Endodermal cell (in vitro differentiated cells): Measurements from ENCODE around the gene PIP4K2C. TPM values are rescaled to one million over a fixed set of nuclear protein-coding genes. Genes with fewer than 3 reads are reported as not detected.

Experiments
- DNase-seq: peaks from one replicate; pipeline ENCODE4 v3.0.0-alpha.2; 2017
- H3K27ac ChIP-seq: 2 replicates; pipeline ENCODE4 v1.5.1; 2013; ENCODE audit warnings: mild to moderate bottlenecking, low read depth, low read length, moderate library complexity
- H3K27me3 ChIP-seq: 2 replicates; pipeline ENCODE4 v1.6.1; 2013; ENCODE audit warnings: mild to moderate bottlenecking, low read length, moderate library complexity; ENCODE audit not compliant: insufficient read depth, control insufficient read depth, poor library complexity, severe bottlenecking
- H3K36me3 ChIP-seq: 2 replicates; pipeline ENCODE4 v1.7.0; 2013; ENCODE audit warnings: mild to moderate bottlenecking, low read length, moderate library complexity; ENCODE audit not compliant: control insufficient read depth, insufficient read depth
- H3K4me1 ChIP-seq: one replicate; pipeline ENCODE4 v1.7.0; 2013; ENCODE audit warnings: low read length; ENCODE audit not compliant: control insufficient read depth, insufficient read depth
- H3K4me3 ChIP-seq: 2 replicates; pipeline ENCODE4 v1.5.1; 2013; ENCODE audit warnings: mild to moderate bottlenecking, low read length, moderate library complexity
- H3K9ac ChIP-seq: 2 replicates; pipeline ENCODE4 v1.6.1; 2013; ENCODE audit warnings: mild to moderate bottlenecking, low read length, moderate library complexity; ENCODE audit not compliant: poor library complexity, severe bottlenecking; ENCODE audit errors: extremely low read depth
- H3K9me3 ChIP-seq: 2 replicates; pipeline ENCODE4 v1.6.1; 2013; ENCODE audit warnings: mild to moderate bottlenecking, low read length, moderate library complexity; ENCODE audit not compliant: control insufficient read depth
- H3K27ac Mint-ChIP-seq: 2 replicates; pipeline ENCODE4 v1.8.0; 2020; ENCODE audit warnings: mixed read lengths
- H3K27me3 Mint-ChIP-seq: 2 replicates; pipeline ENCODE4 v1.8.0; 2021; ENCODE audit warnings: mild to moderate bottlenecking, mixed read lengths; ENCODE audit not compliant: insufficient read depth
- H3K36me3 Mint-ChIP-seq: 2 replicates; pipeline ENCODE4 v1.8.0; 2020; ENCODE audit warnings: low read depth, mixed read lengths
- H3K4me1 Mint-ChIP-seq: 2 replicates; pipeline ENCODE4 v1.8.0; 2020; ENCODE audit warnings: mixed read lengths
- H3K4me3 Mint-ChIP-seq: 2 replicates; pipeline ENCODE4 v1.8.0; 2020; ENCODE audit warnings: mild to moderate bottlenecking, moderate library complexity, mixed read lengths
- H3K9me3 Mint-ChIP-seq: 2 replicates; pipeline ENCODE4 v1.8.0; 2020; ENCODE audit warnings: mild to moderate bottlenecking, mixed read lengths
- WGBS, 2 experiments: methylation state at CpG; one replicate each; pipeline versions ENCODE4 v1.1.5 to v1.1.7; 2013; ENCODE audit warnings: missing lambda C conversion rate in 2 of 2, mixed read lengths in 1 of 2; ENCODE audit not compliant: insufficient coverage in 1 of 2, insufficient read length in 1 of 2; 5-methylcytosine and 5-hydroxymethylcytosine counted together
- total RNA-seq, 2 donors: library from RNA; stranded (reverse); fragmentation: NEBNext Ultra II Directional in 1 of 2; extraction: Animal tissue kit (Norgen Biotek cat#: 25700) in 1 of 2; gene quantifications; 2 replicates in 1 of 2; 3 replicates in 1 of 2; pipeline ENCODE4 v1.2.1, GENCODE V29; 2021
- TF ChIP-seq, protein P1 (sequence below): fragments of 200-600 bp; sonication (generic); conservative IDR thresholded peaks from 2 replicates; pipeline ENCODE4 v1.5.0; 2021; ENCODE audit warnings: antibody characterized with exemption, mild to moderate bottlenecking

PIP4K2C gene
- total RNA-seq, 2 donors from 2014 or later, result 40.9 to 45.5 TPM

- no peak overlapping the region for H3K27ac Mint-ChIP-seq
- H3K9me3 Mint-ChIP-seq, result no peaks in the 10 kb centered on the region
- WGBS, 2 experiments, result 88 to 89% methylated on average over 23 to 29 of the region's 29 CpGs
- no peak overlapping the region for H3K27ac ChIP-seq
- peaks cover 99% of the 10 kb centered on the region for H3K27me3 ChIP-seq
- TF ChIP-seq, protein P1, sequence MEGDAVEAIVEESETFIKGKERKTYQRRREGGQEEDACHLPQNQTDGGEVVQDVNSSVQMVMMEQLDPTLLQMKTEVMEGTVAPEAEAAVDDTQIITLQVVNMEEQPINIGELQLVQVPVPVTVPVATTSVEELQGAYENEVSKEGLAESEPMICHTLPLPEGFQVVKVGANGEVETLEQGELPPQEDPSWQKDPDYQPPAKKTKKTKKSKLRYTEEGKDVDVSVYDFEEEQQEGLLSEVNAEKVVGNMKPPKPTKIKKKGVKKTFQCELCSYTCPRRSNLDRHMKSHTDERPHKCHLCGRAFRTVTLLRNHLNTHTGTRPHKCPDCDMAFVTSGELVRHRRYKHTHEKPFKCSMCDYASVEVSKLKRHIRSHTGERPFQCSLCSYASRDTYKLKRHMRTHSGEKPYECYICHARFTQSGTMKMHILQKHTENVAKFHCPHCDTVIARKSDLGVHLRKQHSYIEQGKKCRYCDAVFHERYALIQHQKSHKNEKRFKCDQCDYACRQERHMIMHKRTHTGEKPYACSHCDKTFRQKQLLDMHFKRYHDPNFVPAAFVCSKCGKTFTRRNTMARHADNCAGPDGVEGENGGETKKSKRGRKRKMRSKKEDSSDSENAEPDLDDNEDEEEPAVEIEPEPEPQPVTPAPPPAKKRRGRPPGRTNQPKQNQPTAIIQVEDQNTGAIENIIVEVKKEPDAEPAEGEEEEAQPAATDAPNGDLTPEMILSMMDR, result no peak
- H3K4me1 ChIP-seq, result no peaks in the 10 kb centered on the region
- peak; percentile 57 for DNase-seq
- H3K4me3 Mint-ChIP-seq, result no peak overlapping the region
- H3K36me3 ChIP-seq, result no peaks in the 10 kb centered on the region
- H3K36me3 Mint-ChIP-seq, result no peaks in the 10 kb centered on the region
- no peak overlapping the region for H3K9ac ChIP-seq
- peaks cover 99% of the 10 kb centered on the region for H3K27me3 Mint-ChIP-seq
- H3K4me3 ChIP-seq, result no peak overlapping the region
- H3K9me3 ChIP-seq, result no peaks in the 10 kb centered on the region
- H3K4me1 Mint-ChIP-seq, result no peaks in the 10 kb centered on the region
These were observed 37.5 kb downstream of the PIP4K2C start for GRCh38 chr12:57628280-57629191.

DNA sequence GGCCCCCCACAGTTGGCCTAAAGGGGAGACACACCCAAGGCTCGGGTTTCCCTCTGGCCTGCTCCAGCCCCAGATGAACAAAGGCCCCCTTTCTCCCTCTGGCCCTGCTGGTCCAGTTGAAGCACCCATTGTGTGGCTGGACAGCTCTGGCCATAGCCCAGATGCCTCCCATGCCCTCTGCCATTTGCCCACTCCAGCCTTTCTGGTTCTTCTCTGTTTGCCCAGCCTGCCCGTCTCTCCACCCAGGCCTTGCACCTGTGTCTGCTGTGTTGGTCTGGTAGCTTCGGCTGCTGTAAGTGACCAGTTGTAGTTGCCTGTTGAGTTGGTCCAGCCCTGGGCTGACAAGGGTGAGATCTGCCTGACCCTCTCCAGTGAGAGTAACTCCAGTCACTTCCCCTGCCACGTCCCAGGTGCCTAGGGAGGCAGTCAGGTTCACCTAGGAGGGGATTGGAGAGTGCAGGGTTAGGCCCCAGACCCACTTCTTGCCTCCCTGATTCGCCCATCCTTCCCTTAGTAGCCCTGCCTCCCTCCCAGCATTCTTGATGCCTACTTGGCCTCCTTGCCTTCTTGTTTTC, 39.0 kb downstream of the PIP4K2C start:
- peak; percentile 50 for DNase-seq
- Mint-ChIP-seq H3K27ac (no peak overlapping the region), H3K4me1 (no peaks in the 10 kb centered on the region)

DNA sequence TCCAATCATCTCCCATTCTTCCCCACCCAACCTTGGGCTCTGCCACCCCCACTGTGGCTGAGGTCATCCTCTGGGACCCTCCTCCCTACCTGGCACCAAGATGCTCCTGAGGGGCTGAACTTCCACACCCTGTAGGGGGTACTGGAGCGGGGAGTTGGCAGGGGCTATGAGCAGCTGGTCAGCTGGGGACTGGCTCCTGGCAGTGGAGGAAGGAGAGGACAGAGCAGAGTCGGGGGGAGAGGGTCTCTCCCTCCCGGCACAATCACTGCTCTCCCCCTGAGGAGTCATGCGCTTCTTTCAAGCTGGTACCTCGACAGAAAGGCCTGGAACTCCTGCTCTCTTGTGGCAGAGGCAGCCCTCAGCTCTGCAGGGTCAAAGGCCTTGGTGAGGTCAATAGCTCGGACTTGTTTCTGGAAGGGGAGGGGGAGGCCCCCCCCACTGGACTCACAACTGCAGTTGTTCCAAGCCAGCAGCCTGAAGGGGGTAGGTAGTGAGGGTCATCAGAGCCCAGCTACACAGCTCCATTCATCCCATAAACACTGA, 40.0 kb downstream of the PIP4K2C start:
- Histone ChIP-seq H3K27ac (no peak overlapping the region), H3K36me3 (no peaks in the 10 kb centered on the region), H3K9me3 (no peaks in the 10 kb centered on the region), H3K4me3 (no peak overlapping the region), H3K27me3 (peaks cover 96% of the 10 kb centered on the region), H3K4me1 (no peaks in the 10 kb centered on the region), H3K9ac (no peak overlapping the region)
- 72 to 80% methylated on average over 1 to 6 of the region's 6 CpGs for WGBS, 2 experiments
- H3K4me1 Mint-ChIP-seq, result no peaks in the 10 kb centered on the region
- H3K36me3 Mint-ChIP-seq, result no peaks in the 10 kb centered on the region
- H3K27ac Mint-ChIP-seq, result no peak overlapping the region
- peak; percentile 46 for DNase-seq
- TF ChIP-seq, protein P1, result no peak
- H3K9me3 Mint-ChIP-seq, result no peaks in the 10 kb centered on the region
- H3K4me3 Mint-ChIP-seq, result no peak overlapping the region
- H3K27me3 Mint-ChIP-seq, result peaks cover 94% of the 10 kb centered on the region

More for the DNA sequence above, 39.0 kb downstream of the PIP4K2C start:
- TF ChIP-seq, protein P1, result no peak
- peaks cover 96% of the 10 kb centered on the region for H3K27me3 Mint-ChIP-seq
- H3K9ac ChIP-seq, result no peak overlapping the region
- 80 to 90% methylated on average over 2 to 5 of the region's 5 CpGs for WGBS, 2 experiments
- no peaks in the 10 kb centered on the region for H3K9me3 ChIP-seq
- peaks cover 99% of the 10 kb centered on the region for H3K27me3 ChIP-seq
- no peak overlapping the region for H3K4me3 ChIP-seq
- no peak overlapping the region for H3K4me3 Mint-ChIP-seq
- H3K9me3 Mint-ChIP-seq, result no peaks in the 10 kb centered on the region
- H3K36me3 Mint-ChIP-seq, result no peaks in the 10 kb centered on the region
- no peaks in the 10 kb centered on the region for H3K36me3 ChIP-seq
- H3K4me1 ChIP-seq, result no peaks in the 10 kb centered on the region
- no peak overlapping the region for H3K27ac ChIP-seq
